ENCODE measurements around the gene RAD51D.

- TF ChIP-seq TAF1 (IDR thresholded peaks at IDR 0.05; ENCODE audit: low read depth) (no peak), NFIC (IDR thresholded peaks at IDR 0.05) (no peak)
Observed at GRCh38 chr17:35048685-35049379, 70.8 kb downstream of the RAD51D start.

Data from Ishikawa (cell line).